Measurements from ENCODE around the gene CAMKV. TPM values are rescaled to one million over a fixed set of nuclear protein-coding genes. Genes with fewer than 3 reads are reported as not detected.
A peak's percentile ranks its signal among the peaks of the same experiment; 100 is the strongest.

Gene CAMKV
- total and polyA plus RNA-seq, 2 of the 8 experiments (the other 6 are each of a cell fraction or from before 2014, with no cell fraction given), result 56.3 to 66.4 TPM

DNA sequence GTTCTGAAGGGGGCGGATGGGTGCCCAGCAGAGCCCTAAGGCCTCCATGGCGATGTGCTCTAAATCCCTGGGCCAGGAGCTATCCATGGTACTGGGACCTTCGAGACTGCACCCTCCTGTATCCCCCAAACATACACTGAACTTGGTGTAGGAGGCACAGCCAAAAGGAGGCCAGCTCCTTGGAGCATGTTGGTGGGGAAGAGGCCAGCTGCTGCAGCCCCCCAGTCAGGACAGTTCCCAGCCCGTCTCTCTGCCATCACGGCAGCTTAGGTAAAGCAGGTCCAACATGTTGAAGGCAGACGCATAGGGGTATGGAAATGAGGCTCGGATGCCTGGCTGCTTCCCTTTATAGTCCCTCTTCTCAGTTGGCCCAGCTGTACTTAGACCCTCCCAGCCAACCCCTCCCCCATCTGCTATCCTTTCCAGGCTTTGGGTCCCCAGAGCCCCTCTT is 1.8 kb downstream of the CAMKV start:
- H2BK20ac ChIP-seq (ENCODE audit: low read length), result no peak overlapping the region
- peaks cover 0 to 5% (median 3%) of the 10 kb centered on the region in 4 experiments; a peak in 2 of 7 replicates for H3K27me3 ChIP-seq (replicated peaks in 1 of 4; ENCODE audit: control insufficient read depth in 3 of 4, extremely low read depth in 1 of 4, insufficient read depth in 3 of 4, low read length in 3 of 4)
- H2BK12ac ChIP-seq (ENCODE audit: low read depth, low read length), result peak overlapping the region; percentile 22; the same call in 1 of the 2 replicates
- H4K8ac ChIP-seq (ENCODE audit: extremely low read depth, insufficient read depth, low read length), result no peak overlapping the region
- DNase-seq (ENCODE audit: low read depth in 1 of 2, low spot score in 2 of 2), result peak in 1 of 2 experiments; percentile 86
- H3K56ac ChIP-seq (replicated peaks; ENCODE audit: insufficient read length, low read depth, low read length), result no peak overlapping the region
- no peak overlapping the region for H2BK15ac ChIP-seq (ENCODE audit: low read length)
- H3K23me2 ChIP-seq (ENCODE audit: low read depth, low read length), result peaks cover 13% of the 10 kb centered on the region; the same call in 1 of the 2 replicates
- FAIRE-seq, result peak; percentile 28
- H2BK5ac ChIP-seq (ENCODE audit: low read depth, low read length), result 0 out of 2 replicates have a peak overlapping the region, but pooled peaks have one; percentile 95
- H2BK120ac ChIP-seq (replicated peaks; ENCODE audit: low read depth, low read length), result no peak overlapping the region
- ChIA-PET POLR2A (ENCODE audit: partially characterized antibody) (interaction anchor here (0.6 to 14.0 kb wide), 10 partner anchors 11 to 153 kb away, joined by 3 to 149 read pairs (median 4); partner anchors contain the start of genes MST1R and TRAIP), CTCF (ENCODE audit: partially characterized antibody) (interaction anchor here (1.0 to 11.7 kb wide), 7 partner anchors 13 to 66 kb away, joined by 3 to 89 read pairs (median 17); no protein-coding TSS in a partner anchor)
- no peak overlapping the region for H3K9ac ChIP-seq (replicated peaks in 1 of 4; ENCODE audit: extremely low read depth in 1 of 4, low read depth in 3 of 4, low read length in 3 of 4)
- peak overlapping the region in 1 of 4 experiments; percentile 66; a peak in 3 of 8 replicates for H3K4me3 ChIP-seq (ENCODE audit: extremely low read depth in 1 of 4, insufficient read depth in 2 of 4, low read depth in 3 of 4, low read length in 4 of 4)
- H3K36me3 ChIP-seq (ENCODE audit: control insufficient read depth in 2 of 4, insufficient read depth in 4 of 4, low read length in 3 of 4), result no peaks in the 10 kb centered on the region
- H4K91ac ChIP-seq (replicated peaks; ENCODE audit: insufficient read length, low read length), result peak overlapping the region; percentile 98
- peak overlapping the region; percentile 94 for H3K4me2 ChIP-seq (ENCODE audit: insufficient read depth in 1 of 2, low read depth in 2 of 2, low read length in 2 of 2)
- no peak overlapping the region for H3K14ac ChIP-seq (ENCODE audit: insufficient read length)
- no peak overlapping the region for H4K5ac ChIP-seq (ENCODE audit: insufficient read length, low read depth, low read length)
- H2AK5ac ChIP-seq (ENCODE audit: low read depth, low read length), result 0 out of 2 replicates have a peak overlapping the region, but pooled peaks have one; percentile 47
- H3K4me1 ChIP-seq (replicated peaks in 1 of 4; ENCODE audit: control insufficient read depth in 3 of 4, insufficient read depth in 4 of 4, low read length in 3 of 4), result peaks cover 11 to 47% (median 32%) of the 10 kb centered on the region in 4 experiments
- H3K79me2 ChIP-seq (ENCODE audit: control insufficient read depth in 1 of 2, insufficient read depth in 2 of 2, low read length in 2 of 2), result peaks cover 3 to 54% of the 10 kb centered on the region in 2 experiments; a peak in 3 of 4 replicates
- no peak overlapping the region for H2AFZ ChIP-seq (ENCODE audit: low read length)
- no peak overlapping the region for H3K4ac ChIP-seq (replicated peaks; ENCODE audit: insufficient read length, low read depth, low read length)
- H3K27ac ChIP-seq (ENCODE audit: low read depth, low read length), result no peak overlapping the region
- peaks cover 12 to 22% of the 10 kb centered on the region in 2 experiments for H4K20me1 ChIP-seq (replicated peaks in 1 of 2; ENCODE audit: control insufficient read depth in 1 of 2, insufficient read depth in 2 of 2, low read length in 2 of 2)
- H3K23ac ChIP-seq (ENCODE audit: insufficient read length), result no peak overlapping the region
- H3K18ac ChIP-seq (ENCODE audit: extremely low read depth, low read length), result peak overlapping the region; percentile 73; the same call in 1 of the 2 replicates
- 31% methylated on average over 7 of the region's 7 CpGs; no CpG with 5 or more reads in 1 of the 2 experiments for WGBS, 2 experiments (ENCODE audit: extremely low coverage in 1 of 2, insufficient coverage in 1 of 2, insufficient read length in 1 of 2, insufficient replicate concordance in 2 of 2, low coverage in 1 of 2, low lambda C conversion rate in 2 of 2, missing lambda C conversion rate in 1 of 2)
- H3K9me3 ChIP-seq (ENCODE audit: insufficient read depth in 2 of 2, low read depth in 1 of 2, low read length in 1 of 2), result no peaks in the 10 kb centered on the region
- peaks cover 22% of the 10 kb centered on the region for H3K79me1 ChIP-seq (ENCODE audit: low read depth, low read length)
- TF ChIP-seq RAD21 (IDR thresholded peaks at IDR 0.05 in 1 of 2, conservative IDR thresholded peaks at IDR 0.05 in 1 of 2; ENCODE audit: low read depth in 2 of 2, low read length in 2 of 2) (peak in 1 of 2 experiments; percentile 11; a peak in 1 of 4 replicates), TBP (IDR thresholded peaks at IDR 0.05; ENCODE audit: low read depth, low read length) (no peak), SAP30 (IDR thresholded peaks at IDR 0.05; ENCODE audit: insufficient read depth, insufficient replicate concordance, low read length) (peak; percentile 94), HDAC2 (IDR thresholded peaks at IDR 0.05; ENCODE audit: borderline replicate concordance in 1 of 2, low read depth in 2 of 2, low read length in 2 of 2) (peak in 1 of 2 experiments; percentile 52; a peak in 1 of 4 replicates), RNF2 (IDR thresholded peaks at IDR 0.05; ENCODE audit: borderline replicate concordance, low read depth, low read length, missing control alignments, poor library complexity, severe bottlenecking) (no peak), RFX5 (IDR thresholded peaks at IDR 0.05; ENCODE audit: borderline replicate concordance, low read depth, low read length) (no peak), SIN3A (conservative IDR thresholded peaks at IDR 0.05 in 1 of 2, IDR thresholded peaks at IDR 0.05 in 1 of 2; ENCODE audit: low read depth in 1 of 2, low read length in 2 of 2) (peak; percentile 97), HDAC6 (IDR thresholded peaks at IDR 0.05; ENCODE audit: low read depth, low read length) (no peak), GTF2F1 (IDR thresholded peaks at IDR 0.05; ENCODE audit: borderline replicate concordance, low read depth, low read length) (no peak), SUZ12 (IDR thresholded peaks at IDR 0.05; ENCODE audit: low read length) (no peak)
